Measurements from ENCODE around the gene GBX1.

Gene GBX1

GRCh38 chr7:151173386-151174245 is 6.1 kb upstream of the GBX1 start:
- DNase-seq: no peak

- peak in 50 of 51 donors; percentile 6 to 88 (median 62) for DNase-seq
These were observed 5.0 kb upstream of the GBX1 start for GRCh38 chr7:151172273-151173141.

- no peak for DNase-seq
These were observed 1.3 kb upstream of the GBX1 start for GRCh38 chr7:151168787-151169162.

GRCh38 chr7:151168003-151168786 is 701 bp upstream of the GBX1 start:
- DNase-seq: peak in 8 of 51 donors; percentile 4 to 52 (median 20)

GRCh38 chr7:151166629-151167196 is 781 bp downstream of the GBX1 start:
- DNase-seq: no peak

- no peak for DNase-seq
These were observed 5.7 kb downstream of the GBX1 start for GRCh38 chr7:151161757-151162156.

- no peak for DNase-seq
These were observed 9.7 kb downstream of the GBX1 start for GRCh38 chr7:151157645-151158329.

GRCh38 chr7:151152643-151153513 is 14.6 kb downstream of the GBX1 start:
- DNase-seq: no peak

GRCh38 chr7:151150388-151150787 is 17.1 kb downstream of the GBX1 start:
- no peak for DNase-seq

GRCh38 chr7:151148319-151149259 is 18.9 kb downstream of the GBX1 start:
- no peak for DNase-seq

- peak in 16 of 51 donors; percentile 18 to 54 (median 40) for DNase-seq
These were observed 20.7 kb downstream of the GBX1 start for GRCh38 chr7:151146761-151147160.

- DNase-seq: no peak
These were observed 23.1 kb downstream of the GBX1 start for GRCh38 chr7:151144387-151144786.

- DNase-seq: peak in 1 of 51 donors; percentile 30
These were observed 24.1 kb downstream of the GBX1 start for GRCh38 chr7:151143261-151144015.

GRCh38 chr7:151142686-151143040 is 24.8 kb downstream of the GBX1 start:
- peak in 35 of 51 donors; percentile 19 to 86 (median 63) for DNase-seq

GRCh38 chr7:151141855-151142685 is 25.4 kb downstream of the GBX1 start:
- DNase-seq: no peak

GRCh38 chr7:151141311-151141854 is 26.1 kb downstream of the GBX1 start:
- DNase-seq: no peak
